Pancreas (tissue), 10 donors: ENCODE results near the gene FMOD. TPM values are rescaled to one million over a fixed set of nuclear protein-coding genes. Genes with fewer than 3 reads are reported as not detected.

Source experiments
- ATAC-seq, 4 donors: fragments of 200-7000 bp; cut with Tn5 transposase; one replicate each; pipeline versions ENCODE4 v1.8.0 to v1.9.1; 2020; ENCODE audit warnings: mild to moderate bottlenecking in 4 of 4, moderate library complexity in 4 of 4
- DNase-seq, 6 donors: peaks; one replicate each; pipeline ENCODE4 v3.0.0-alpha.2; 2020
- FAIRE-seq: peaks from 2 replicates; lab custom pipeline; 2012; peaks lifted over from hg19 to GRCh38; lab: Jason Lieb, UNC
- H3K27ac ChIP-seq, 4 donors: fragments of 200-600 bp; sonication (generic); 1 replicate in 3 of 4; 2 replicates in 1 of 4; pipeline versions ENCODE4 v1.5.0 to v1.8.0; 2020
- H3K27me3 ChIP-seq, 4 donors: fragments of 200-600 bp; one replicate each; pipeline ENCODE4 v1.8.0; 2021
- H3K36me3 ChIP-seq, 3 donors: fragments of 200-600 bp; sonication (generic) in 1 of 3; one replicate each; pipeline versions ENCODE4 v1.5.0 to v1.8.0; 2020 to 2021
- H3K4me1 ChIP-seq, 3 donors: fragments of 200-600 bp; one replicate each; pipeline ENCODE4 v1.8.0; 2021
- H3K4me3 ChIP-seq, 4 donors: fragments of 200-600 bp; sonication (generic) in 2 of 4; one replicate each; pipeline versions ENCODE4 v1.5.0 to v1.8.0; 2020 to 2021
- H3K9me3 ChIP-seq, 4 donors: fragments of 200-600 bp; one replicate each; pipeline ENCODE4 v1.8.0; 2021
- WGBS, 2 donors: extraction: QIAGEN DNeasy Blood & Tissue Kit; methylation state at CpG; one replicate each; pipeline ENCODE4 v1.1.7; 2013; 5-methylcytosine and 5-hydroxymethylcytosine counted together
- intact Hi-C, 3 donors: fragments of 100-400 bp; cut with DNase I; formaldehyde crosslinking; loops; one replicate each; pipeline versions ENCODE4 v1.11.1 to v1.14.2; 2022
- polyA plus RNA-seq, 2 donors: library from polyadenylated mRNA; stranded (reverse); fragments of 200-250 nt; gene quantifications; one replicate each; pipeline ENCODE4 v1.2.3, GENCODE V29; 2013
- total RNA-seq, 6 donors: library from RNA; stranded (reverse); fragmentation: NEBNext Ultra II Directional in 4 of 6; extraction: Animal tissue kit (Norgen Biotek cat#: 25700) in 4 of 6; gene quantifications; one replicate each; pipeline versions ENCODE4 v1.2.1 to v1.2.4, GENCODE V29; 2021 to 2023
- TF ChIP-seq, protein P1 (sequence below), 4 donors: fragments of 200-600 bp; sonication (generic) in 3 of 4; IDR thresholded peaks; one replicate each; pipeline versions ENCODE4 v1.5.0 to v1.8.0; 2021; ENCODE audit warnings: antibody characterized with exemption in 4 of 4
- donor health status: healthy with polysubstance abuse.
- donor health status: DM: no; HTN: no; CAD: no; lungs with moderate emphysema.
- donor health status: DM: no; HTN: no; CAD: no.
- donor health status: control.
- donor health status: control.
- donor health status: Bipolar disorder and iron deficiency.
- donor health status: DM: yes; HTN: yes; CAD: no.
- donor health status: DM: no; HTN: no; CAD: no.
- donor health status: DM: no; HTN: no; CAD: no.
- donor health status: DM: yes; HTN: yes; CAD: no.

FMOD gene
- total and polyA plus RNA-seq, 8 donors = 3.8 to 14.6 (median 8.3) TPM

DNA sequence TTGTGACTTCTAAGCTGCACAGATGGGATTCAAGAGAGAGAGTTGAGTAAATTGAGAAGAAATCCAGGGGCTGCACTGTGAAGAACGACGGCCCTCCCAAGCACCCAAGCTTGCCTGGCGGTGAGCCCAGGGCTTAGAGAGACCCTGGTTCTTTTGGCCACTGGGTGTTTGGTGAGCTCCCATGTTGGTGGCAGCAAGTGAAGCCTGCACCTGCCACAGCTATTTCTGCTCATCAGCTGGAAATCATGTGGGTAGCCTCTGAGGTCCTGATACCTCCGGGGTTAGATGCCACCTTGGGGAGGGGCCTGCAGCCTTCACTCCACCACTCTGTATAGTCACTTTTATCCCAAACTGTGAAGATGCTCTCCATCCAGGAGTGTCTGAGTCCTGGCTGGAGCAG is 51.8 kb downstream of the FMOD start:
- H3K27ac ChIP-seq = no peak overlapping the region
- intact Hi-C loops = no loop called here
- no peaks in the 10 kb centered on the region for H3K36me3 ChIP-seq
- no peaks in the 10 kb centered on the region for H3K9me3 ChIP-seq
- no peak for DNase-seq
- H3K4me1 ChIP-seq = peaks cover 0 to 15% (median 13%) of the 10 kb centered on the region in 3 donors
- WGBS, 2 donors = 80 to 83% methylated on average over 4 of the region's 4 CpGs
- no peak for ATAC-seq
- TF ChIP-seq, protein P1, sequence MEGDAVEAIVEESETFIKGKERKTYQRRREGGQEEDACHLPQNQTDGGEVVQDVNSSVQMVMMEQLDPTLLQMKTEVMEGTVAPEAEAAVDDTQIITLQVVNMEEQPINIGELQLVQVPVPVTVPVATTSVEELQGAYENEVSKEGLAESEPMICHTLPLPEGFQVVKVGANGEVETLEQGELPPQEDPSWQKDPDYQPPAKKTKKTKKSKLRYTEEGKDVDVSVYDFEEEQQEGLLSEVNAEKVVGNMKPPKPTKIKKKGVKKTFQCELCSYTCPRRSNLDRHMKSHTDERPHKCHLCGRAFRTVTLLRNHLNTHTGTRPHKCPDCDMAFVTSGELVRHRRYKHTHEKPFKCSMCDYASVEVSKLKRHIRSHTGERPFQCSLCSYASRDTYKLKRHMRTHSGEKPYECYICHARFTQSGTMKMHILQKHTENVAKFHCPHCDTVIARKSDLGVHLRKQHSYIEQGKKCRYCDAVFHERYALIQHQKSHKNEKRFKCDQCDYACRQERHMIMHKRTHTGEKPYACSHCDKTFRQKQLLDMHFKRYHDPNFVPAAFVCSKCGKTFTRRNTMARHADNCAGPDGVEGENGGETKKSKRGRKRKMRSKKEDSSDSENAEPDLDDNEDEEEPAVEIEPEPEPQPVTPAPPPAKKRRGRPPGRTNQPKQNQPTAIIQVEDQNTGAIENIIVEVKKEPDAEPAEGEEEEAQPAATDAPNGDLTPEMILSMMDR (IDR thresholded peaks at IDR 0.05) = no peak
- FAIRE-seq = no peak
- no peak overlapping the region for H3K4me3 ChIP-seq
- no peaks in the 10 kb centered on the region for H3K27me3 ChIP-seq

DNA sequence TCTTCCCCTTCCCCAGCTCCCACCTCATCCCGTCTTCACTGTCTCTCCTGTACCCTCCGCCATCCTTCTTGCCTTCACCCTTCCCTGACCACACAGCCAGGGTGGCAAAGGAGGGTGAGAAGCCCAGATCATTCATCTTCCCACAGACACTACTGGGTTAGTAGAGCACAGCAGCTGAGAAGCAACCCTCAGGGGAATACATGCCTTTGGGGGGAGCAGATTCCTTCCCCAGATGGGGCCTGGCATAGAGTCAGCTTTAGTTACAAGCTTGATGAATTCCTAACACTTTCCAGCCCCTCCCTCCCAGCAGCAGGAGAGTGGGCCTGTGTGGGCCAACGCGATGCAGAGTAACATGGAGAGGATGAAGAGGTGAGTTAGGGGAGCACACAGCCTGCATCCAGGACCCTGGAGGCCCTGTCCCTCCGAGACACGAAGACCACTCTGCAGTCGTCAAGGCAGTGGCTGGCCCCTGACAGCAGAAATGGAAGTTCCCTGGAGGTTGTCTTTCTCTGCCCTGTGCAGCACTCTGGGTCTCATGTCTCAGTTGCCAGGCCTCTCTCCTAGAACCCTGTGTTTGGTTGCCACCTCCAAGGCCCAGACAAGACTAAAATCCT is 54.4 kb downstream of the FMOD start:
- Histone ChIP-seq H3K36me3 (no peaks in the 10 kb centered on the region), H3K27me3 (no peaks in the 10 kb centered on the region), H3K27ac (no peak overlapping the region), H3K9me3 (no peaks in the 10 kb centered on the region), H3K4me3 (no peak overlapping the region), H3K4me1 (peaks cover 3 to 5% (median 4%) of the 10 kb centered on the region in 3 donors)
- TF ChIP-seq, protein P1 (IDR thresholded peaks at IDR 0.05) = no peak
- intact Hi-C loops = no loop called here
- WGBS, 2 donors = 86 to 88% methylated on average over 7 of the region's 7 CpGs
- DNase-seq = no peak
- no peak for FAIRE-seq
- ATAC-seq = no peak

DNA sequence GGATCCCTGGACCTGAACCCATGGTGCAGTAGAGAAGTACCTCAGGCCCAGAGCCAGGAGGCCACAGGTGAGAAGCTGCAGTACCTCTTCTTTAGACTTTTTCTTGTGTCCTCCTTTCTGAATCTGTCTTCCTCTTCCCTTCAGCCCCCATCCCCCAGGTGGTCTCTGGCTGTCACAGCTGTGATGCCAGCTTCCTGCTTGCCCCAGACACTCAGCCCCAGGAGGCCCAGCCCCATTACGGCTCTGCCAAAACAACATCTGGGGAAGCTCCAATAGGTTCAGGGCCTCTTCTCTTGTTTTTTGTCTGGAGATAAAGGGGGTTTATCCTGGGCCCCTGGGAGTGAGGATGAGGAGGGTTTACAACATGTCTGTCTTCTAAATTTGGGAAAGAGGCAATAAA is 55.1 kb downstream of the FMOD start:
- intact Hi-C loops = no loop called here
- no peak for FAIRE-seq
- TF ChIP-seq, protein P1 (IDR thresholded peaks at IDR 0.05) = no peak
- no peaks in the 10 kb centered on the region for H3K9me3 ChIP-seq
- no peak overlapping the region for H3K4me3 ChIP-seq
- H3K27ac ChIP-seq = no peak overlapping the region
- H3K4me1 ChIP-seq = peaks cover 11 to 13% (median 12%) of the 10 kb centered on the region in 3 donors
- WGBS, 2 donors = 95 to 96% methylated on average over 1 of the region's 1 CpG
- H3K27me3 ChIP-seq = no peaks in the 10 kb centered on the region
- DNase-seq = no peak
- H3K36me3 ChIP-seq = no peaks in the 10 kb centered on the region
- no peak for ATAC-seq

DNA sequence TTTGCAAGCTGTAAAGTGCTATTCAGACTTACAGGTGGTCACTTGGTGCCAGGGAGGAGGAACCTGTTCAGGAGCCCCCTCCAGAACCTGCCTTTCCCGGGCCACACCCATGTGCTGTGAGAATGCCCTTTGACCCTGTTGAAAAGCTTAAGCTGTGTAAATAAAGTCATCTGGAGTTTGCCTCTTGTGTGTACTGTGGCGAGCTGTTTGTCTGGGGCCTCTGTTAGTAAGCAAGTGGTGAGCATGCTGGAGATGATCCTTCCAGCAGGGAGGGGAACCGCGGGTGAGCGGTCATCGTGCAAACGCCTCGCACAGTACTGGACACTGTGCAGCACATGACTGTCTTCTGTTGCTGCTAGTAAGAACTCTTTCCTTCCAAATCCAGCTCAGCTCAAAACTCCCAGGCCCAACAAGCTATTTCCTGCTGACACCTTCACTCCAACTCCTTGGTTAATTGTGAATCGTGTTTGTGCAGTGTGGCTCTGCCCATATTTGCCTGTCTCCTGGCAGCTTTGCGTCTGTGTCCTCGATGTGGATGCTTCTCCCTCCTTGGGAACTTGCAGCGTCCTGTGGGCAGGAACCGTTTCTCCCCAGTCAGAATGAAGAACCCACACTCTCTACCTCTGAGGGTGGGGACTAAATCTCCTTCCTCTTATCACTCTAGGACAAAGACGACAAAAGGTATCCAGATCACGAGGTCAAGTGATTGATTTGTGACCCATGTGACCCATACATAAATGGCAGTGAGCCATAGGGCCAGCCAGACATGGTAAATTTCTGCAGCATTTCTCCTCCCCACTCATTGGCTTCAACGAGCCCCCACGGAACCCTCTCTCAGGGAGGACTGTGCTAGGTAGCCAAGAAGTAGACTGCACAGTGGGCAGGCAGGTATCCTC is 59.5 kb downstream of the FMOD start:
- DNase-seq (peak in 3 of 6 donors; percentile 57 to 70 (median 64)), ATAC-seq (peak; percentile 9 to 20 (median 16)), FAIRE-seq (no peak)
- TF ChIP-seq, protein P1 (IDR thresholded peaks at IDR 0.05) = no peak
- H3K27ac ChIP-seq = peak overlapping the region; percentile 96 to 99 (median 98)
- H3K27me3 ChIP-seq = no peaks in the 10 kb centered on the region
- H3K4me3 ChIP-seq = peak overlapping the region in 1 of 4 donors; percentile 9
- H3K4me1 ChIP-seq = peaks cover 49 to 52% (median 50%) of the 10 kb centered on the region in 3 donors
- no peaks in the 10 kb centered on the region for H3K9me3 ChIP-seq
- no peaks in the 10 kb centered on the region for H3K36me3 ChIP-seq
- intact Hi-C loops = no loop called here
- 37 to 48% methylated on average over 17 of the region's 17 CpGs for WGBS, 2 donors

Other genes starting within 250 kb of the FMOD start
- gene ADORA1, start 223.4 kb downstream of the FMOD start, total RNA-seq = 10 to 100 TPM in 3 of 6 donors, 1 to 10 TPM in 3; 8.1 to 19.3 (median 12.7) TPM
- gene ADORA1, start 223.4 kb downstream of the FMOD start, polyA plus RNA-seq = 10 to 100 TPM; 14.8 to 19.7 TPM
- not detected for gene MYBPH, start 175.3 kb downstream of the FMOD start, total RNA-seq
- not detected for gene MYBPH, start 175.3 kb downstream of the FMOD start, polyA plus RNA-seq
- 10 to 100 TPM in 2 of 6 donors, 1 to 10 TPM in 4; 1.7 to 12.1 (median 7.9) TPM for gene CHI3L1, start 164.4 kb downstream of the FMOD start, total RNA-seq
- 10 to 100 TPM in 1 of 2 donors, 1 to 10 TPM in 1; 3.2 to 11.0 TPM for gene CHI3L1, start 164.4 kb downstream of the FMOD start, polyA plus RNA-seq
- under 1 TPM; 0.05 to 0.38 (median 0.18) TPM for gene CHIT1, start 121.4 kb downstream of the FMOD start, total RNA-seq
- under 1 TPM; 0.23 to 0.28 TPM for gene CHIT1, start 121.4 kb downstream of the FMOD start, polyA plus RNA-seq
- 100 to 1,000 TPM in 5 of 6 donors, 10 to 100 TPM in 1; 83.1 to 452 (median 192) TPM for gene BTG2, start 45.6 kb downstream of the FMOD start, total RNA-seq
- gene BTG2, start 45.6 kb downstream of the FMOD start, polyA plus RNA-seq = 100 to 1,000 TPM; 143 to 197 TPM
- 1 to 10 TPM; 1.2 to 6.6 (median 2.4) TPM for gene PRELP, start 124.7 kb upstream of the FMOD start, total RNA-seq
- 1 to 10 TPM; 3.4 to 4.1 TPM for gene PRELP, start 124.7 kb upstream of the FMOD start, polyA plus RNA-seq
- not detected for gene OPTC, start 143.0 kb upstream of the FMOD start, total RNA-seq
- not detected for gene OPTC, start 143.0 kb upstream of the FMOD start, polyA plus RNA-seq